Measurements from ENCODE around the gene MYO6.

Gene MYO6

DNA sequence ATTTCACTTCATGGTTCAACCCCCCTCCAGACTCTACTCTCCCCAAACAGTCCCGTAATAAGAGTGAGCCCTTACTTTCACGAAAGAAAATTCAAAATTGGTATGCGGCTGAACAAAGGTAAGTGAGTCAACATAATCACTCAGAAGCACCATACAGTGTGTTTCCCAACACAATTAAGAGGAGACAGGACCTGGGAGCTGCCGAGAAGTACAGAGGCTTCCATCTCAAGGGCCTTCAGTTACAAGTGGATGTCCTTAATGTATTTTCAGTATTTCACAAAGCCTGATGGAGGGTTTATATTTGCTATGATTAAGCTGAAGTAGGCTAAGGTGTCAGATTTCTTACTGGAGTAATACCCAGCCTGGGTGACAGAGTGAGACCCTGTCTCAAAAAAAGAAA lies 51.1 kb downstream of the MYO6 start:
- TF ChIP-seq, protein P1, sequence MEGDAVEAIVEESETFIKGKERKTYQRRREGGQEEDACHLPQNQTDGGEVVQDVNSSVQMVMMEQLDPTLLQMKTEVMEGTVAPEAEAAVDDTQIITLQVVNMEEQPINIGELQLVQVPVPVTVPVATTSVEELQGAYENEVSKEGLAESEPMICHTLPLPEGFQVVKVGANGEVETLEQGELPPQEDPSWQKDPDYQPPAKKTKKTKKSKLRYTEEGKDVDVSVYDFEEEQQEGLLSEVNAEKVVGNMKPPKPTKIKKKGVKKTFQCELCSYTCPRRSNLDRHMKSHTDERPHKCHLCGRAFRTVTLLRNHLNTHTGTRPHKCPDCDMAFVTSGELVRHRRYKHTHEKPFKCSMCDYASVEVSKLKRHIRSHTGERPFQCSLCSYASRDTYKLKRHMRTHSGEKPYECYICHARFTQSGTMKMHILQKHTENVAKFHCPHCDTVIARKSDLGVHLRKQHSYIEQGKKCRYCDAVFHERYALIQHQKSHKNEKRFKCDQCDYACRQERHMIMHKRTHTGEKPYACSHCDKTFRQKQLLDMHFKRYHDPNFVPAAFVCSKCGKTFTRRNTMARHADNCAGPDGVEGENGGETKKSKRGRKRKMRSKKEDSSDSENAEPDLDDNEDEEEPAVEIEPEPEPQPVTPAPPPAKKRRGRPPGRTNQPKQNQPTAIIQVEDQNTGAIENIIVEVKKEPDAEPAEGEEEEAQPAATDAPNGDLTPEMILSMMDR (IDR thresholded peaks at IDR 0.05; ENCODE audit: low read depth, low read length, missing control alignments), result no peak
- no peak for DNase-seq (ENCODE audit: extremely low read depth, low read depth)
- H3K4me3 ChIP-seq (replicated peaks; ENCODE audit: low read depth, low read length), result no peak overlapping the region

GRCh38 chr6:75800708-75801505 lies 51.9 kb downstream of the MYO6 start:
- TF ChIP-seq, protein P1 (IDR thresholded peaks at IDR 0.05; ENCODE audit: low read depth, low read length, missing control alignments), result no peak
- DNase-seq (ENCODE audit: extremely low read depth, low read depth), result no peak
- no peak overlapping the region for H3K4me3 ChIP-seq (replicated peaks; ENCODE audit: low read depth, low read length)

GRCh38 chr6:75802366-75802765 lies 53.3 kb downstream of the MYO6 start:
- TF ChIP-seq, protein P1 (IDR thresholded peaks at IDR 0.05; ENCODE audit: low read depth, low read length, missing control alignments), result no peak
- DNase-seq (ENCODE audit: extremely low read depth, low read depth), result no peak
- no peak overlapping the region for H3K4me3 ChIP-seq (replicated peaks; ENCODE audit: low read depth, low read length)

- H3K4me3 ChIP-seq (replicated peaks; ENCODE audit: low read depth, low read length), result no peak overlapping the region
- no peak for DNase-seq (ENCODE audit: extremely low read depth, low read depth)
- TF ChIP-seq, protein P1 (IDR thresholded peaks at IDR 0.05; ENCODE audit: low read depth, low read length, missing control alignments), result no peak
These were observed 59.5 kb downstream of the MYO6 start for GRCh38 chr6:75808507-75808906.

DNA sequence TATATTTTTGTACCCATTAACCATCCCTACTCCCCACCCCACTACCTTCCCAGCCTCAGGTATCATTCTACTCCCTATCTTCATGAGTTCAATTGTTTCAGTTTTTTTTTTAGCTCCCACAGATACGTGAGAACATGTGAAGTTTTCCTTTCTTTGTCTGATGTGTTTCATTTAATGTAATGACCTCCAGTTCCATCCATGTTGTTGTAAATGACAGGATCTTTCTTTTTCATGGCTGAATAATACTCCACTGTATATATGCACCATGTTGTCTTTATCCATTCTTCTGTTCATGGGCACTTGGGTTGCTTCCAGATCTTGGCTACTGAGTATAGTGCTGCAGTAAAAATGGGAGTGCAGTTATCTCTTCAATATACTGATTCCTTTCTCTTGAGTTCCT lies 63.5 kb downstream of the MYO6 start:
- DNase-seq (ENCODE audit: extremely low read depth, low read depth), result no peak
- H3K4me3 ChIP-seq (replicated peaks; ENCODE audit: low read depth, low read length), result no peak overlapping the region
- TF ChIP-seq, protein P1 (IDR thresholded peaks at IDR 0.05; ENCODE audit: low read depth, low read length, missing control alignments), result no peak

DNA sequence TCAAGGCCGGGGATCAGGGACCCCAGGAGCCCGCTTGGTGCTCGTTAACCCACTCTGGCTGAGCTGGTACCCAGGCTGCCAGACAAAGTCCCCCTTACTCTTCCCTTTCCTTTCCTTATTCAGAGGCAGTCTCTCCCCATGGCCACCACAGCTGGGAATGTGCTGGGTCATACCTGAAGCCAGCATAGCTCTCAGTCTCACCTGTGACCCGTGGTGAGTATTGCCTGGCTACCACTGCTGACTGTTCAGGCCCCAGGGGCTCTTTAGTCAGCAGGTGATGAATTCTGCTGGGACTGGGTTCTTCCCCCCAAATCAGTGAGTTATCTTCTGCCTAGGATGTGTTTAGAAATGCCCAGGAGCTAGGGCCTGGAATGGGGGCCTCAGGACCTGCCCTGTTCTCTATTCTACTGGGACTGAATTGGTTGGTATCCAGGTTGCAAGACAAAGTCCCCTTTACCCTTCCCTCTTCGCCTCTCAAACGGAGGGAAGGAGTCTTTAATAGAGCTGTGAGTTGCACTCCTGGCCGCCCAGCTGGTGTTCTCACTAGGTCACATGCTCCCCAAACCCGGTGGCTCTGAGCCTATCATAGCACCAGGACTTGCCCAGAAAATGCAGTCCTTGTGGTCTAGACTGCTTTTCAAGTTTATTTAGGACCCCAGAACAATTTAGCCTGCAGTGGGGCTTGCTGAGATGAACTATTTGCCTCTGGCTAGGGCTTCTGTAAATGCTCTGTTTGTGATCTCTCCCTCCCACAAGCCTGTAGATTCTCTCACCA lies 64.6 kb downstream of the MYO6 start:
- no peak for DNase-seq (ENCODE audit: extremely low read depth, low read depth)
- H3K4me3 ChIP-seq (replicated peaks; ENCODE audit: low read depth, low read length), result no peak overlapping the region
- TF ChIP-seq, protein P1 (IDR thresholded peaks at IDR 0.05; ENCODE audit: low read depth, low read length, missing control alignments), result no peak

Data from HFF-Myc (cell line).